Spleen (tissue), 11 donors: ENCODE measurements around the gene ITIH6. TPM values are rescaled to one million over a fixed set of nuclear protein-coding genes. Genes with fewer than 3 reads are reported as not detected.

Experiments used
- DNase-seq: peaks from one replicate; pipeline ENCODE4 v3.0.0-alpha.2; 2020
- H3K27ac ChIP-seq, 8 donors: fragments of 200-600 bp; sonication (generic) in 7 of 8; 1 replicate in 4 of 8; 2 replicates in 4 of 8; pipeline versions ENCODE4 v1.5.0 to v1.8.0; 2016 to 2021; ENCODE audit warnings: inconsistent platforms in 4 of 8, mild to moderate bottlenecking in 4 of 8, moderate library complexity in 1 of 8
- H3K27me3 ChIP-seq, 7 donors: fragments of 200-600 bp; sonication (generic) in 6 of 7; replicated peaks in 1 of 7; 1 replicate in 4 of 7; 2 replicates in 3 of 7; pipeline versions ENCODE4 v1.5.0 to v1.8.0; 2016 to 2021; ENCODE audit warnings: inconsistent platforms in 3 of 7, mild to moderate bottlenecking in 1 of 7
- H3K36me3 ChIP-seq, 6 donors: fragments of 200-600 bp; sonication (generic) in 5 of 6; 1 replicate in 4 of 6; 2 replicates in 2 of 6; pipeline versions ENCODE4 v1.5.0 to v1.8.0; 2016 to 2021; ENCODE audit warnings: inconsistent platforms in 2 of 6
- H3K4me1 ChIP-seq, 6 donors: fragments of 200-600 bp; sonication (generic) in 5 of 6; 1 replicate in 3 of 6; 2 replicates in 3 of 6; pipeline versions ENCODE4 v1.5.0 to v1.8.0; 2016 to 2021; ENCODE audit warnings: inconsistent platforms in 3 of 6
- H3K4me3 ChIP-seq, 8 donors: fragments of 200-600 bp; sonication (generic) in 7 of 8; 1 replicate in 4 of 8; 2 replicates in 4 of 8; pipeline versions ENCODE4 v1.5.0 to v1.8.0; 2016 to 2021; ENCODE audit warnings: inconsistent platforms in 4 of 8, mild to moderate bottlenecking in 4 of 8, moderate library complexity in 2 of 8
- H3K9me3 ChIP-seq, 8 donors: fragments of 200-600 bp; sonication (generic) in 7 of 8; 1 replicate in 4 of 8; 2 replicates in 4 of 8; pipeline versions ENCODE4 v1.5.0 to v1.8.0; 2016 to 2021; ENCODE audit warnings: inconsistent platforms in 4 of 8
- CTCF ChIP-seq, 11 experiments: fragments of 200-600 bp in 7 of 11; fragments of 450-650 bp in 4 of 11; sonication (generic) in 4 of 11; IDR thresholded peaks in 8 of 11; conservative IDR thresholded peaks in 3 of 11; 1 replicate in 7 of 11; 2 replicates in 4 of 11; pipeline versions ENCODE4 v1.4.0 to v1.8.0; 2016 to 2021; ENCODE audit warnings: antibody characterized with exemption in 11 of 11, inconsistent platforms in 4 of 11, mild to moderate bottlenecking in 1 of 11
- POLR2A ChIP-seq, 3 donors: fragments of 450-650 bp; IDR thresholded peaks; one replicate each; pipeline ENCODE4 v1.5.1; 2017; ENCODE audit warnings: antibody characterized with exemption in 3 of 3, mild to moderate bottlenecking in 1 of 3
- POLR2AphosphoS5 ChIP-seq, 3 donors: sonication (generic); formaldehyde crosslinking; IDR thresholded peaks; one replicate each; pipeline ENCODE4 v1.5.1; 2017; ENCODE audit warnings: antibody characterized with exemption in 3 of 3
- WGBS, 5 donors: extraction: QIAGEN DNeasy Blood & Tissue Kit in 3 of 5; methylation state at CpG; one replicate each; pipeline versions ENCODE4 v1.1.5 to v1.1.7; 2013 to 2018; 5-methylcytosine and 5-hydroxymethylcytosine counted together
- intact Hi-C: fragments of 100-400 bp; cut with DNase I; formaldehyde crosslinking; loops from one replicate; pipeline ENCODE4 v1.15.0; 2023; ENCODE audit warnings: low total_unique reads
- polyA plus RNA-seq, 3 donors: library from polyadenylated mRNA; stranded (reverse); fragments of 200-250 nt; gene quantifications; one replicate each; pipeline ENCODE4 v1.2.1, GENCODE V29; 2013
- total RNA-seq, 7 donors: library from RNA; depleted of rRNA in 3 of 7; stranded (reverse); fragments of >200 nt in 3 of 7; fragmentation: NEBNext Ultra II Directional in 4 of 7; extraction: Animal tissue kit (Norgen Biotek cat#: 25700) in 4 of 7; gene quantifications; one replicate each; pipeline versions ENCODE4 v1.1.0 to v1.2.1, GENCODE V29; 2016 to 2021
- donor health status: healthy with polysubstance abuse.
- donor health status: DM: no; HTN: no; CAD: no; lungs with moderate emphysema.
- donor health status: DM: no; HTN: no; CAD: no.
- donor health status: Bipolar disorder and iron deficiency.
- donor health status: healthy.
- donor health status: DM: no; HTN: no; CAD: no.
- donor health status: DM: yes; HTN: yes; CAD: no.

ITIH6 gene
- total and polyA plus RNA-seq, 10 donors = not detected

- Histone ChIP-seq H3K4me3 (no peak overlapping the region), H3K36me3 (no peaks in the 10 kb centered on the region), H3K9me3 (no peaks in the 10 kb centered on the region), H3K4me1 (no peaks in the 10 kb centered on the region), H3K27ac (no peak overlapping the region), H3K27me3 (no peaks in the 10 kb centered on the region)
- TF ChIP-seq CTCF (IDR thresholded peaks at IDR 0.05 in 8 of 11, conservative IDR thresholded peaks at IDR 0.05 in 3 of 11) (no peak), POLR2AphosphoS5 (IDR thresholded peaks at IDR 0.05) (no peak), POLR2A (IDR thresholded peaks at IDR 0.05) (no peak)
- intact Hi-C loops = no loop called here
- no peak for DNase-seq
- 78 to 92% (median 84%) methylated on average over 1 of the region's 1 CpG for WGBS, 5 donors
Observed at GRCh38 chrX:54715621-54716020, 82.4 kb downstream of the ITIH6 start.

- H3K4me3 ChIP-seq = no peak overlapping the region
- no peak for TF ChIP-seq CTCF (IDR thresholded peaks at IDR 0.05 in 8 of 11, conservative IDR thresholded peaks at IDR 0.05 in 3 of 11)
- TF ChIP-seq POLR2A (IDR thresholded peaks at IDR 0.05) = no peak
- TF ChIP-seq POLR2AphosphoS5 (IDR thresholded peaks at IDR 0.05) = no peak
- no peak overlapping the region for H3K27ac ChIP-seq
- no peaks in the 10 kb centered on the region for H3K4me1 ChIP-seq
- intact Hi-C loops = no loop called here
- DNase-seq = no peak
- H3K36me3 ChIP-seq = no peaks in the 10 kb centered on the region
- H3K9me3 ChIP-seq = no peaks in the 10 kb centered on the region
- H3K27me3 ChIP-seq = no peaks in the 10 kb centered on the region
Observed at GRCh38 chrX:54714424-54714823, 83.6 kb downstream of the ITIH6 start.

DNA sequence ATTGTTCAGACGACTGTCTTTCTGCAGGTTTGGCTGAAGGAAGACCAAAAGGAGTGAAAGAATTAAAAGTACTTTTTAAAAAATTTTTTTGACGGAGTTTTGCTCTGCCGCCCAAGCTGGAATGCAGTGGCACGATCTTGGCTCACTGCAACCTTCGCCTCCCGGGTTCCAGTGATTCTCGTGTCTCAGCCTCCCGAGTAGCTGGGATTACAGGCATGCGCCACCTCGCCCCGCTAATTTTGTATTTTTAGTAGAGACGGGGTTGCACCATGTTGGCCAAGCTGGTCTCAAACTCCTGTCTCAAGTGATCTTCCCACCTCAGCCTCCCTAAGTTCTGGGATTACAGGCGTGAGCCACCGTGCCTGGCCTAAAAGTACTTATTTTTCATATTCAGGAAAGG, 86.3 kb downstream of the ITIH6 start:
- WGBS, 5 donors = 90 to 98% (median 92%) methylated on average over 14 of the region's 14 CpGs
- intact Hi-C loops = no loop called here
- H3K4me1 ChIP-seq = no peaks in the 10 kb centered on the region

GRCh38 chrX:54710920-54711319, 87.1 kb downstream of the ITIH6 start:
- no peak overlapping the region for H3K27ac ChIP-seq
- DNase-seq = no peak
- H3K36me3 ChIP-seq = no peaks in the 10 kb centered on the region
- TF ChIP-seq CTCF (IDR thresholded peaks at IDR 0.05 in 8 of 11, conservative IDR thresholded peaks at IDR 0.05 in 3 of 11) (no peak), POLR2A (IDR thresholded peaks at IDR 0.05) (no peak), POLR2AphosphoS5 (IDR thresholded peaks at IDR 0.05) (no peak)
- H3K27me3 ChIP-seq = no peaks in the 10 kb centered on the region
- intact Hi-C loops = no loop called here
- no peaks in the 10 kb centered on the region for H3K9me3 ChIP-seq
- no peak overlapping the region for H3K4me3 ChIP-seq
- 14 to 40% (median 27%) methylated on average over 1 of the region's 1 CpG for WGBS, 5 donors
- no peaks in the 10 kb centered on the region for H3K4me1 ChIP-seq

More for the DNA sequence above, 86.3 kb downstream of the ITIH6 start:
- Histone ChIP-seq H3K9me3 (no peaks in the 10 kb centered on the region), H3K36me3 (no peaks in the 10 kb centered on the region), H3K27ac (no peak overlapping the region), H3K27me3 (no peaks in the 10 kb centered on the region), H3K4me3 (no peak overlapping the region)
- no peak for DNase-seq
- no peak for TF ChIP-seq CTCF (IDR thresholded peaks at IDR 0.05 in 8 of 11, conservative IDR thresholded peaks at IDR 0.05 in 3 of 11)
- no peak for TF ChIP-seq POLR2AphosphoS5 (IDR thresholded peaks at IDR 0.05)
- no peak for TF ChIP-seq POLR2A (IDR thresholded peaks at IDR 0.05)
